Ectodermal cell (in vitro differentiated cells): ENCODE data around the gene ARHGEF11. TPM values are rescaled to one million over a fixed set of nuclear protein-coding genes. Genes with fewer than 3 reads are reported as not detected.

ENCODE experiments used
- H3K27ac ChIP-seq: 2 replicates; pipeline ENCODE4 v1.7.0; 2013; ENCODE audit warnings: mild to moderate bottlenecking, low read depth, low read length; ENCODE audit not compliant: insufficient read depth, poor library complexity, severe bottlenecking
- H3K27me3 ChIP-seq: 2 replicates; pipeline ENCODE4 v1.7.0; 2013; ENCODE audit warnings: mild to moderate bottlenecking, low read length; ENCODE audit not compliant: insufficient read depth, control insufficient read depth, poor library complexity, severe bottlenecking
- H3K36me3 ChIP-seq: one replicate; pipeline ENCODE4 v1.7.0; 2013; ENCODE audit warnings: low read length; ENCODE audit not compliant: control insufficient read depth, insufficient read depth
- H3K4me1 ChIP-seq: one replicate; pipeline ENCODE4 v1.7.0; 2013; ENCODE audit warnings: low read length; ENCODE audit not compliant: control insufficient read depth, insufficient read depth
- H3K4me3 ChIP-seq: 2 replicates; pipeline ENCODE4 v1.7.0; 2013; ENCODE audit warnings: low read depth, low read length, control low read depth; ENCODE audit not compliant: insufficient read depth
- H3K9me3 ChIP-seq: 2 replicates; pipeline ENCODE4 v1.7.0; 2013; ENCODE audit warnings: mild to moderate bottlenecking, low read length, moderate library complexity; ENCODE audit not compliant: control insufficient read depth
- WGBS, 2 experiments: methylation state at CpG; one replicate each; pipeline ENCODE4 v1.1.7; 2013; ENCODE audit warnings: missing lambda C conversion rate in 2 of 2; 5-methylcytosine and 5-hydroxymethylcytosine counted together
- polyA plus RNA-seq, 4 experiments: library from polyadenylated mRNA; stranded (reverse); fragments of 50-300 nt; gene quantifications; one replicate each; pipeline ENCODE4 v1.2.3, GENCODE V29; 2013

ARHGEF11 gene
- polyA plus RNA-seq (2013, experiment 1 of 4), result 32.4 TPM
- polyA plus RNA-seq (2013, experiment 2 of 4), result 33.9 TPM
- 24.2 TPM for polyA plus RNA-seq (2013, experiment 3 of 4)
- polyA plus RNA-seq (2013, experiment 4 of 4), result 29.1 TPM

GRCh38 chr1:157045250-157046218, at the start of gene ARHGEF11:
ARHGEF11 (minus strand) TSS chr1:157045742; CDS start chr1:157044330, 1,412 bp downstream.
- 0% methylated on average over 118 to 120 of the region's 120 CpGs for WGBS, 2 experiments
- peaks cover 19% of the 10 kb centered on the region for H3K4me1 ChIP-seq
- no peaks in the 10 kb centered on the region for H3K9me3 ChIP-seq
- no peaks in the 10 kb centered on the region for H3K36me3 ChIP-seq
- peak within 1 kb of the TSS; percentile 94 for H3K27ac ChIP-seq
- H3K27me3 ChIP-seq, result no peaks in the 10 kb centered on the region
- H3K4me3 ChIP-seq, result peak within 1 kb of the TSS; percentile 68

GRCh38 chr1:157095091-157095490, 49.5 kb upstream of the ARHGEF11 start:
- 96 to 100% methylated on average over 3 to 4 of the region's 4 CpGs for WGBS, 2 experiments

GRCh38 chr1:157092831-157093230, 47.3 kb upstream of the ARHGEF11 start:
- Histone ChIP-seq H3K36me3 (no peaks in the 10 kb centered on the region), H3K27ac (no peak overlapping the region), H3K4me3 (no peak overlapping the region), H3K4me1 (peaks cover 2% of the 10 kb centered on the region), H3K9me3 (no peaks in the 10 kb centered on the region), H3K27me3 (no peaks in the 10 kb centered on the region)
- 79 to 81% methylated on average over 8 of the region's 8 CpGs for WGBS, 2 experiments

More at GRCh38 chr1:157095091-157095490, 49.5 kb upstream of the ARHGEF11 start:
- no peaks in the 10 kb centered on the region for H3K36me3 ChIP-seq
- peaks cover 2% of the 10 kb centered on the region for H3K4me1 ChIP-seq
- H3K27me3 ChIP-seq, result no peaks in the 10 kb centered on the region
- no peak overlapping the region for H3K4me3 ChIP-seq
- H3K9me3 ChIP-seq, result no peaks in the 10 kb centered on the region
- no peak overlapping the region for H3K27ac ChIP-seq

GRCh38 chr1:157091668-157092273, 46.2 kb upstream of the ARHGEF11 start:
- H3K27ac ChIP-seq, result no peak overlapping the region
- peaks cover 2% of the 10 kb centered on the region for H3K4me1 ChIP-seq
- no peak overlapping the region for H3K4me3 ChIP-seq
- H3K27me3 ChIP-seq, result no peaks in the 10 kb centered on the region
- no peaks in the 10 kb centered on the region for H3K36me3 ChIP-seq
- 79 to 85% methylated on average over 4 of the region's 4 CpGs for WGBS, 2 experiments
- no peaks in the 10 kb centered on the region for H3K9me3 ChIP-seq

- Histone ChIP-seq H3K27ac (no peak overlapping the region), H3K9me3 (no peaks in the 10 kb centered on the region), H3K36me3 (no peaks in the 10 kb centered on the region), H3K4me3 (no peak overlapping the region), H3K27me3 (no peaks in the 10 kb centered on the region), H3K4me1 (peaks cover 2% of the 10 kb centered on the region)
- 94 to 96% methylated on average over 4 of the region's 4 CpGs for WGBS, 2 experiments
Observed at GRCh38 chr1:157091186-157091585, 45.6 kb upstream of the ARHGEF11 start.

GRCh38 chr1:157090771-157091170, 45.2 kb upstream of the ARHGEF11 start:
- Histone ChIP-seq H3K36me3 (no peaks in the 10 kb centered on the region), H3K9me3 (no peaks in the 10 kb centered on the region), H3K27ac (no peak overlapping the region), H3K4me1 (peaks cover 2% of the 10 kb centered on the region), H3K27me3 (no peaks in the 10 kb centered on the region), H3K4me3 (no peak overlapping the region)
- WGBS, 2 experiments, result 87 to 89% methylated on average over 3 of the region's 3 CpGs

GRCh38 chr1:157090196-157090647, 44.7 kb upstream of the ARHGEF11 start:
- 39 to 40% methylated on average over 10 of the region's 10 CpGs for WGBS, 2 experiments
- Histone ChIP-seq H3K36me3 (no peaks in the 10 kb centered on the region), H3K9me3 (no peaks in the 10 kb centered on the region), H3K27ac (no peak overlapping the region), H3K4me1 (peaks cover 2% of the 10 kb centered on the region), H3K27me3 (no peaks in the 10 kb centered on the region), H3K4me3 (no peak overlapping the region)

GRCh38 chr1:157089789-157090188, 44.2 kb upstream of the ARHGEF11 start:
- no peaks in the 10 kb centered on the region for H3K36me3 ChIP-seq
- no peaks in the 10 kb centered on the region for H3K9me3 ChIP-seq
- WGBS, 2 experiments, result 91 to 95% methylated on average over 9 of the region's 9 CpGs
- H3K4me3 ChIP-seq, result no peak overlapping the region
- no peak overlapping the region for H3K27ac ChIP-seq
- H3K27me3 ChIP-seq, result no peaks in the 10 kb centered on the region
- H3K4me1 ChIP-seq, result peaks cover 2% of the 10 kb centered on the region

GRCh38 chr1:157088607-157089006, 43.1 kb upstream of the ARHGEF11 start:
- no peak overlapping the region for H3K4me3 ChIP-seq
- H3K27me3 ChIP-seq, result no peaks in the 10 kb centered on the region
- no peaks in the 10 kb centered on the region for H3K9me3 ChIP-seq
- H3K4me1 ChIP-seq, result peaks cover 2% of the 10 kb centered on the region
- H3K36me3 ChIP-seq, result no peaks in the 10 kb centered on the region
- no peak overlapping the region for H3K27ac ChIP-seq

GRCh38 chr1:157087030-157087429, 41.5 kb upstream of the ARHGEF11 start:
- Histone ChIP-seq H3K27ac (no peak overlapping the region), H3K36me3 (no peaks in the 10 kb centered on the region), H3K9me3 (no peaks in the 10 kb centered on the region), H3K27me3 (no peaks in the 10 kb centered on the region), H3K4me3 (no peak overlapping the region), H3K4me1 (peaks cover 2% of the 10 kb centered on the region)
- WGBS, 2 experiments, result 90 to 95% methylated on average over 5 of the region's 5 CpGs
